IMR-90 (cell line): ENCODE results near the gene PTPRN2. TPM values are rescaled to one million over a fixed set of nuclear protein-coding genes. Genes with fewer than 3 reads are reported as not detected.

Source experiments
- ATAC-seq: fragments of 200-7000 bp; cut with Tn5 transposase; 2 replicates; pipeline ENCODE4 v1.9.1; 2020; ENCODE audit warnings: low read depth, mild to moderate bottlenecking, moderate library complexity
- BruUV-seq: library from RNA; stranded (reverse); fragments of 400-500 nt; replicated peaks from 2 replicates; lab custom pipeline; 2021; lab: Mats Ljungman, UMichigan
- CTCF ChIA-PET: fragments of 300-600 bp; formaldehyde crosslinking; extraction: SDS; loops from one replicate; lab custom pipeline; 2021; ENCODE audit warnings: antibody characterized with exemption; lab: Yijun Ruan, JAX
- POLR2A ChIA-PET: fragments of 300-600 bp; sonication (Branson Sonifier 250); formaldehyde crosslinking; loops from one replicate; lab custom pipeline; 2022; ENCODE audit warnings: antibody characterized with exemption; ENCODE audit not compliant: unreplicated experiment; lab: Charles Lee
- DNase-seq: peaks from one replicate; pipeline ENCODE4 v3.0.0; 2013
- H2AFZ ChIP-seq: replicated peaks from 2 replicates; pipeline ENCODE3; 2013; ENCODE audit warnings: low read length, mild to moderate bottlenecking; ENCODE audit not compliant: poor library complexity
- H2AK5ac ChIP-seq: 2 replicates; pipeline ENCODE4 v1.6.1; 2013; ENCODE audit warnings: low read depth, low read length, inconsistent platforms
- H2AK9ac ChIP-seq: replicated peaks from 2 replicates; pipeline ENCODE3; 2013; ENCODE audit warnings: mild to moderate bottlenecking, low read depth, low read length, moderate library complexity; ENCODE audit not compliant: poor library complexity
- H2BK120ac ChIP-seq: 2 replicates; pipeline ENCODE4 v1.6.1; 2013; ENCODE audit warnings: low read depth, low read length, inconsistent platforms
- H2BK15ac ChIP-seq: 3 replicates; pipeline ENCODE4 v1.6.1; 2013; ENCODE audit warnings: low read depth, low read length, inconsistent platforms
- H2BK20ac ChIP-seq: 2 replicates; pipeline ENCODE4 v1.6.1; 2013; ENCODE audit warnings: low read depth, mild to moderate bottlenecking, inconsistent platforms, low read length, moderate library complexity
- H2BK5ac ChIP-seq: 2 replicates; pipeline ENCODE4 v1.6.1; 2013; ENCODE audit warnings: mild to moderate bottlenecking, low read depth, low read length, inconsistent platforms; ENCODE audit not compliant: poor library complexity, severe bottlenecking
- H3K14ac ChIP-seq: replicated peaks from 2 replicates; pipeline ENCODE4 v1.6.1; 2013; ENCODE audit warnings: low read depth, low read length, inconsistent platforms
- H3K18ac ChIP-seq: 2 replicates; pipeline ENCODE4 v1.6.1; 2013; ENCODE audit warnings: low read depth, low read length, control low read depth
- H3K23ac ChIP-seq: 2 replicates; pipeline ENCODE4 v1.6.1; 2013; ENCODE audit warnings: low read depth, low read length, inconsistent platforms
- H3K27ac ChIP-seq: 2 replicates; pipeline ENCODE4 v1.5.1; 2013; ENCODE audit warnings: mild to moderate bottlenecking, control low read depth, low read length; ENCODE audit not compliant: insufficient read depth
- H3K27me3 ChIP-seq: 2 replicates; pipeline ENCODE4 v1.6.1; 2013; ENCODE audit warnings: low read length; ENCODE audit not compliant: control insufficient read depth, insufficient read depth
- H3K36me3 ChIP-seq: 2 replicates; pipeline ENCODE4 v1.6.1; 2013; ENCODE audit warnings: low read length, mixed read lengths; ENCODE audit not compliant: control insufficient read depth, insufficient read depth
- H3K4ac ChIP-seq: 2 replicates; pipeline ENCODE4 v1.6.1; 2013; ENCODE audit warnings: low read depth, low read length, inconsistent platforms
- H3K4me1 ChIP-seq: 2 replicates; pipeline ENCODE4 v1.6.1; 2013; ENCODE audit warnings: low read length, mixed read lengths; ENCODE audit not compliant: control insufficient read depth, insufficient read depth
- H3K4me2 ChIP-seq: 2 replicates; pipeline ENCODE4 v1.6.1; 2013; ENCODE audit warnings: low read depth, mild to moderate bottlenecking, control low read depth, low read length, moderate library complexity
- H3K4me3 ChIP-seq: 2 replicates; pipeline ENCODE4 v1.5.1; 2013; ENCODE audit warnings: low read depth, mild to moderate bottlenecking, control low read depth, low read length, moderate library complexity; ENCODE audit not compliant: insufficient read depth
- H3K56ac ChIP-seq: 2 replicates; pipeline ENCODE4 v1.6.1; 2013; ENCODE audit warnings: low read length, inconsistent platforms; ENCODE audit not compliant: insufficient read depth; ENCODE audit errors: extremely low read depth
- H3K79me1 ChIP-seq, 2 experiments: 2 replicates each; pipeline ENCODE4 v1.6.1; 2013; ENCODE audit warnings: low read length in 2 of 2, inconsistent platforms in 1 of 2, low read depth in 1 of 2
- H3K9ac ChIP-seq: 2 replicates; pipeline ENCODE4 v1.6.1; 2013; ENCODE audit warnings: low read depth, low read length, control low read depth
- H3K9me1 ChIP-seq: 2 replicates; pipeline ENCODE4 v1.6.1; 2013; ENCODE audit warnings: low read length, inconsistent platforms; ENCODE audit not compliant: insufficient read depth
- H3K9me3 ChIP-seq: 2 replicates; pipeline ENCODE4 v1.6.1; 2013; ENCODE audit warnings: low read length; ENCODE audit not compliant: control insufficient read depth, insufficient read depth
- H4K20me1 ChIP-seq: 2 replicates; pipeline ENCODE4 v1.6.1; 2013; ENCODE audit warnings: low read length, inconsistent platforms; ENCODE audit not compliant: insufficient read depth
- H4K5ac ChIP-seq: 2 replicates; pipeline ENCODE4 v1.6.1; 2013; ENCODE audit warnings: mild to moderate bottlenecking, low read depth, low read length, control low read depth
- H4K8ac ChIP-seq, 2 experiments: 2 replicates each; pipeline ENCODE4 v1.6.1; 2013; ENCODE audit warnings: low read depth in 2 of 2, low read length in 2 of 2, control low read depth in 1 of 2, inconsistent platforms in 1 of 2
- H4K91ac ChIP-seq: 2 replicates; pipeline ENCODE4 v1.6.1; 2013; ENCODE audit warnings: low read depth, low read length, inconsistent platforms; ENCODE audit not compliant: insufficient read depth
- BHLHE40 ChIP-seq: fragments of 150-350 bp; IDR thresholded peaks from 2 replicates; pipeline ENCODE4 v1.6.1; 2016; ENCODE audit warnings: mild to moderate bottlenecking, low read depth, low read length
- CEBPB ChIP-seq: IDR thresholded peaks from 2 replicates; pipeline ENCODE4 v1.6.1; 2012; ENCODE audit warnings: low read depth, low read length, improper control_type of control experiment
- CHD1 ChIP-seq: IDR thresholded peaks from 2 replicates; pipeline ENCODE4 v1.6.1; 2012; ENCODE audit warnings: low read depth, low read length, improper control_type of control experiment
- CTCF ChIP-seq: conservative IDR thresholded peaks from 2 replicates; pipeline ENCODE4 v1.5.1; 2012; ENCODE audit warnings: mild to moderate bottlenecking, low read depth, low read length, improper control_type of control experiment
- ELK1 ChIP-seq: fragments of 150-350 bp; IDR thresholded peaks from 2 replicates; pipeline ENCODE4 v1.6.1; 2016; ENCODE audit warnings: low read depth, mild to moderate bottlenecking, low read length, moderate library complexity, borderline replicate concordance
- FOS ChIP-seq: fragments of 150-350 bp; IDR thresholded peaks from 2 replicates; pipeline ENCODE4 v1.6.1; 2016; ENCODE audit warnings: low read depth, low read length
- MAFK ChIP-seq: IDR thresholded peaks from 2 replicates; pipeline ENCODE4 v1.6.1; 2012; ENCODE audit warnings: low read depth, low read length, improper control_type of control experiment
- MAZ ChIP-seq: IDR thresholded peaks from 2 replicates; pipeline ENCODE4 v1.6.1; 2012; ENCODE audit warnings: low read depth, mild to moderate bottlenecking, low read length, improper control_type of control experiment, moderate library complexity, borderline replicate concordance
- MXI1 ChIP-seq: IDR thresholded peaks from 2 replicates; pipeline ENCODE4 v1.6.1; 2012; ENCODE audit warnings: low read depth, mild to moderate bottlenecking, low read length, moderate library complexity, borderline replicate concordance
- NFE2L2 ChIP-seq: fragments of 150-350 bp; IDR thresholded peaks from 2 replicates; pipeline ENCODE4 v1.6.1; 2016; ENCODE audit warnings: low read depth, mild to moderate bottlenecking, low read length
- POLR2A ChIP-seq: IDR thresholded peaks from 2 replicates; pipeline ENCODE4 v1.6.1; 2012; ENCODE audit warnings: mild to moderate bottlenecking, low read depth, low read length
- RAD21 ChIP-seq: IDR thresholded peaks from 2 replicates; pipeline ENCODE4 v1.6.1; 2012; ENCODE audit warnings: low read length, improper control_type of control experiment
- RCOR1 ChIP-seq: IDR thresholded peaks from 2 replicates; pipeline ENCODE4 v1.6.1; 2012; ENCODE audit warnings: mild to moderate bottlenecking, low read length, improper control_type of control experiment; ENCODE audit not compliant: insufficient replicate concordance
- RFX5 ChIP-seq: IDR thresholded peaks from 2 replicates; pipeline ENCODE4 v1.8.0; 2012; ENCODE audit warnings: low read depth, mild to moderate bottlenecking, low read length, moderate library complexity
- SMC3 ChIP-seq: fragments of 150-350 bp; IDR thresholded peaks from 2 replicates; pipeline ENCODE4 v1.6.1; 2016; ENCODE audit warnings: low read depth, mild to moderate bottlenecking, antibody characterized with exemption, low read length, moderate library complexity
- USF2 ChIP-seq: fragments of 150-350 bp; IDR thresholded peaks from 2 replicates; pipeline ENCODE4 v1.6.1; 2017; ENCODE audit warnings: mild to moderate bottlenecking, antibody characterized with exemption, low read length, low read depth
- WGBS, 2 experiments: methylation state at CpG; one replicate each; pipeline versions ENCODE4 v1.1.5 to v1.1.7; 2013; ENCODE audit warnings: missing lambda C conversion rate in 2 of 2; ENCODE audit not compliant: insufficient read length in 1 of 2; ENCODE audit errors: extremely low coverage in 2 of 2; 5-methylcytosine and 5-hydroxymethylcytosine counted together
- dilution Hi-C: fragments of 300-500 bp; cut with HindIII; formaldehyde crosslinking; loops from one replicate; pipeline ENCODE4 v1.14.3; 2018; ENCODE audit warnings: low sequenced_read_pairs; ENCODE audit not compliant: unreplicated experiment
- in situ Hi-C: fragments of 300-500 bp; cut with MboI; formaldehyde crosslinking; loops from 3 replicates; pipeline ENCODE4 v1.14.3; 2019; ENCODE audit warnings: low sequenced_read_pairs, inconsistent platforms, mixed read lengths
- intact Hi-C: fragments of 100-400 bp; cut with micrococcal nuclease; formaldehyde crosslinking; loops from 2 replicates; pipeline ENCODE4 v1.10.0; 2022
- polyA plus RNA-seq, 3 experiments: library from polyadenylated mRNA; depleted of rRNA; stranded (reverse); fragments of >200 nt; gene quantifications; 2 replicates each; pipeline ENCODE4 v1.2.3, GENCODE V29; 2012; ENCODE audit warnings: low replicate concordance in 1 of 3
- total RNA-seq: library from RNA; depleted of rRNA; stranded (reverse); fragments of >200 nt; gene quantifications from 2 replicates; pipeline ENCODE4 v1.2.3, GENCODE V29; 2012

The PTPRN2 gene
- total and polyA plus RNA-seq, 2 of the 4 experiments (the other 2 are of a cell fraction), result 0.03 TPM; not detected in 1

GRCh38 chr7:157937406-157937805, 650.2 kb downstream of the PTPRN2 start:
- H3K27me3 ChIP-seq, result no peaks in the 10 kb centered on the region
- BruUV-seq, result no TSS peak
- intact Hi-C loops (no loop called here), dilution Hi-C loops (no loop called here), in situ Hi-C loops (no loop called here)
- 68% methylated on average over 3 of the region's 16 CpGs; no CpG with 5 or more reads in 1 of the 2 experiments for WGBS, 2 experiments
- H4K20me1 ChIP-seq, result no peaks in the 10 kb centered on the region
- no peaks in the 10 kb centered on the region for H3K9me1 ChIP-seq
- H3K27ac ChIP-seq, result no peak overlapping the region
- H3K4me1 ChIP-seq, result no peaks in the 10 kb centered on the region
- no peak overlapping the region for H3K4ac ChIP-seq
- H4K91ac ChIP-seq, result no peak overlapping the region
- no peaks in the 10 kb centered on the region for H3K36me3 ChIP-seq
- no peak overlapping the region for H3K56ac ChIP-seq
- H3K4me2 ChIP-seq, result no peak overlapping the region
- H3K4me3 ChIP-seq, result no peak overlapping the region
- H2BK20ac ChIP-seq, result no peak overlapping the region
- no peak overlapping the region for H4K8ac ChIP-seq
- no peak overlapping the region for H2BK15ac ChIP-seq
- H4K5ac ChIP-seq, result no peak overlapping the region
- H3K9me3 ChIP-seq, result peaks cover 57% of the 10 kb centered on the region
- no peak overlapping the region for H3K23ac ChIP-seq
- no peak overlapping the region for H2BK120ac ChIP-seq
- H2BK5ac ChIP-seq, result no peak overlapping the region
- CTCF ChIA-PET, result no interaction called here
- H2AK9ac ChIP-seq, result no peak overlapping the region
- no peak for ATAC-seq
- POLR2A ChIA-PET, result no interaction called here
- H2AK5ac ChIP-seq, result no peak overlapping the region
- no peak overlapping the region for H3K18ac ChIP-seq
- no peak for DNase-seq
- H3K9ac ChIP-seq, result no peak overlapping the region
- no peak overlapping the region for H2AFZ ChIP-seq
- H3K79me1 ChIP-seq, result no peaks in the 10 kb centered on the region
- no peak for TF ChIP-seq RAD21
- TF ChIP-seq MXI1, result no peak
- no peak for TF ChIP-seq SMC3
- no peak for TF ChIP-seq BHLHE40
- TF ChIP-seq MAZ, result no peak
- no peak for TF ChIP-seq CEBPB
- no peak for TF ChIP-seq CTCF
- TF ChIP-seq POLR2A, result no peak
- TF ChIP-seq USF2, result no peak
- TF ChIP-seq ELK1, result no peak
- TF ChIP-seq RFX5, result no peak
- TF ChIP-seq MAFK, result no peak
- no peak for TF ChIP-seq FOS
- TF ChIP-seq CHD1, result no peak
- no peak for TF ChIP-seq NFE2L2
- TF ChIP-seq RCOR1, result no peak
- no peak overlapping the region for H3K14ac ChIP-seq
